Activated naive CD4-positive, alpha-beta T cell treated with anti-CD3 and anti-CD28 coated beads, Interleukin-2, amount 10 ng/mL, durations not matched to agents 7 days and 5 days (primary cell): ENCODE measurements around the gene SUFU.
"Not testable (repeated sequence)": the region's sequence is repeated elsewhere in the genome, so short reads cannot be mapped to it uniquely, and the experiment has no call there.

Source experiments
- CTCF ChIA-PET: fragments of 350-600 bp; sonication (Branson Sonifier 250); formaldehyde crosslinking; loops from one replicate; lab custom pipeline; 2021; ENCODE audit warnings: antibody characterized with exemption; lab: Charles Lee
- DNase-seq: peaks from one replicate; pipeline ENCODE4 v3.0.0-alpha.2; 2020
- H3K27ac Mint-ChIP-seq: one replicate; pipeline ENCODE4 v1.8.0; 2021; ENCODE audit warnings: mild to moderate bottlenecking, moderate library complexity, mixed read lengths
- H3K27me3 Mint-ChIP-seq: one replicate; pipeline ENCODE4 v1.8.0; 2021; ENCODE audit warnings: mild to moderate bottlenecking, mixed read lengths
- H3K36me3 Mint-ChIP-seq: one replicate; pipeline ENCODE4 v1.8.0; 2021; ENCODE audit warnings: mixed read lengths
- H3K4me1 Mint-ChIP-seq: one replicate; pipeline ENCODE4 v1.8.0; 2021; ENCODE audit warnings: mixed read lengths
- H3K4me3 Mint-ChIP-seq: one replicate; pipeline ENCODE4 v1.8.0; 2021; ENCODE audit warnings: mild to moderate bottlenecking, moderate library complexity, mixed read lengths
- H3K9me3 Mint-ChIP-seq: one replicate; pipeline ENCODE4 v1.8.0; 2021; ENCODE audit warnings: mixed read lengths

Gene SUFU

GRCh38 chr10:102503264-102504178 lies at the start of gene SUFU:
Gene SUFU, plus strand, starts transcription at chr10:102503972. Its CDS starts 181 bp downstream, at chr10:102504153.
- Mint-ChIP-seq H3K27ac (peak within 1 kb of the TSS; percentile 87), H3K4me1 (peaks cover 28% of the 10 kb centered on the region), H3K4me3 (no peak within 1 kb of the TSS), H3K9me3 (no peaks in the 10 kb centered on the region), H3K36me3 (peaks cover 18% of the 10 kb centered on the region), H3K27me3 (no peaks in the 10 kb centered on the region)
- peak; percentile 98 for DNase-seq
- CTCF ChIA-PET, result interaction anchor here (0.7 to 5.3 kb wide), 20 partner anchors 12 to 273 kb away, joined by 3 to 84 read pairs (median 3); partner anchors contain the start of genes ARL3 and SFXN2

DNA sequence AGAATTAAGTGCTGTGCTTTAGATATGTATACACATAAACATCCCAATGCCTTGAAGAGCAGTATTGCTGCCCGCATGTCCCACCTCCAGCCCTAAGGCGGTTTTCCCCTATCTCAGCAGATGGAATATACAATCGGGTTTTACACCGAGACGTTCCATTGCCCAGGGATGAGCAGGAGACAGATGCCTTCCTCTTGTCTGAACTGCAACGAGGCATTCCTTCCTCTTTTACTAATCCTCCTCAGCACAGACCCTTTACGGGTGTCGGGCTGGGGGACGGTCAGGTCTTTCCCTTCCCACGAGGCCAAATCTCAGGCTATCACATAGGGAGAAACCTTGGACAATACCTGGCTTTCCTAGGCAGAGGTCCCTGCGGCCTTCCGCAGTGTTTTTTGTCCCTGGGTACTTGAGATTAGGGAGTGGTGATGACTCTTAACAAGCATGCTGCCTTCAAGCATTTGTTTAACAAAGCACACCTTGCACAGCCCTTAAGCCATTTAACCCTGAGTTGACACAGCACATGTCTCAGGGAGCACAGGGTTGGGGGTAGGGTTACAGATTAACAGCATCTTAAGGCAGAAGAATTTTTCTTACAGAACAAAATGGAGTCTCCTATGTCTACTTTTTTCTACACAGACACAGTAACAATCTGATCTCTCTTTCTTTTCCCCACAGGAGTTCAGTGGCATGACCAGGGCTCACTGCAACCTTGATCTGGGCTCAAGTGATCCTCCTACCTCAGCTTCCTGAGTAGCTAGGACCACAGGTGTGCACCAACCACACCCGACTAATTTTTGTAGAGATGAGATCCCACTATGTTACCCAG lies 48.9 kb upstream of the SUFU start:
- DNase-seq, H3K27me3 Mint-ChIP-seq, CTCF ChIA-PET, H3K27ac Mint-ChIP-seq, H3K9me3 Mint-ChIP-seq, H3K4me3 Mint-ChIP-seq: not testable (repeated sequence)
- peaks cover 26% of the 10 kb centered on the region for H3K4me1 Mint-ChIP-seq
- H3K36me3 Mint-ChIP-seq, result peaks cover 30% of the 10 kb centered on the region

DNA sequence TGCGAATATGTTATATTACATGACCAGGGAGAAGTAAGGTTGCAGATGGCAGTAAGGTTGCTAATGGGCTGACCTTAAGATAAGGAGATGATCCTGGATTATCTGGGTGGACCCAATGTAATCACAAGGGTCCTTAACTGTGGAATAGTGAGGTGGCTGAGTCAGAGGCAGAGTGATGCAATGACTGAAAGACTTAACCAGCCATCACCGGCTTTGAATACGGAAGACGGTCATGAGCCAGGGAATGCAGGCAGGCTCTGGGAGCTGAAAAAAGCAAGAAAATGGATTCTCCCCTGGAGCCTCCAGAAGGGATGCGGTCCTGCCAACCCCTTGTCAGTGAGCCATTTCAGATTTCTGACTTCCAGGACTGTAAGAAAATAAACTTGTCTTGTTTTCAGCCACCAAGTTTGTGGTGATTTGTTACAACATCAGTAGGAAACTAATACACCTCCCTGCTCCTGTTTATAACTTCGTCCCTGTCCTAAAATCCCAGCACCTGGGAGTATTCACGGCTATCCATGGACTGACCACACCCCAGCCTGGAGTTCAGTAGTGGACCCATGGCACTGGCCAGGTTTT lies 47.8 kb upstream of the SUFU start:
- Mint-ChIP-seq H3K4me3 (no peak overlapping the region), H3K36me3 (peaks cover 30% of the 10 kb centered on the region), H3K9me3 (no peaks in the 10 kb centered on the region), H3K27ac (no peak overlapping the region), H3K4me1 (peaks cover 33% of the 10 kb centered on the region), H3K27me3 (no peaks in the 10 kb centered on the region)
- CTCF ChIA-PET, result no interaction called here
- no peak for DNase-seq

DNA sequence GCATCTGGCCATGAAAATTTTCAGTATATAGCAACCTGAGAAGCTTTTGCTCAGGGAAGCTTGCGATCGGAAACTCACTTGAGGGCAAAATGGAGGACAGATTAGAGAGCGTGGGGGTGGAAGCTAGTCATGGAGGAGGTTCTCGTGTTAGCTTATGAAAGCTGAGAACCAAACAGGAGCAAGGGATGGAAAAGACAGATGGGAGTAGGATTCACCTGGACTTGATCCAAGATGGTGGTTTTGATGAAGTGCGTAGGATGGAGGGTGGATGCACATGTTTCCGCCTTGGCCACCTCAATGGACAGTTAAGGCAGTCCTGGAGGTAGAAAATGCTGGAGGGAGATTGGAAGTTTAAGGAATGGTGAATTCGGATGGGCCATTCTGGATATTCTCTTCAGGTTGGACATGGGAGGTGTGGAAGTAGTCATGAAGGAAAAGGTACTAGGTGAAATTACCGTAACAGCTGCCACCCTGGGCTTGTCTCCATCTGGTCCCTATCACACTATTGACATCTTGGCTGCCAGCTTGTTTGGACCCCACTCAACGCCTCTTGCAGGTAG lies 46.1 kb upstream of the SUFU start:
- no peaks in the 10 kb centered on the region for H3K9me3 Mint-ChIP-seq

GRCh38 chr10:102458656-102459055 lies 45.1 kb upstream of the SUFU start:
- no peak overlapping the region for H3K4me3 Mint-ChIP-seq
- H3K9me3 Mint-ChIP-seq, result no peaks in the 10 kb centered on the region
- CTCF ChIA-PET, result interaction anchor here (0.7 kb wide), 1 partner anchor 8 kb away, joined by 3 read pairs; no protein-coding TSS in a partner anchor

More for the DNA sequence above, 46.1 kb upstream of the SUFU start:
- no peak for DNase-seq
- H3K36me3 Mint-ChIP-seq, result peaks cover 21% of the 10 kb centered on the region
- H3K4me3 Mint-ChIP-seq, result no peak overlapping the region
- H3K4me1 Mint-ChIP-seq, result peaks cover 36% of the 10 kb centered on the region
- CTCF ChIA-PET, result no interaction called here
- H3K27me3 Mint-ChIP-seq, result peaks cover 9% of the 10 kb centered on the region
- H3K27ac Mint-ChIP-seq, result no peak overlapping the region

GRCh38 chr10:102460836-102461186 lies 43.0 kb upstream of the SUFU start:
- peak overlapping the region; percentile 16 for H3K27ac Mint-ChIP-seq
- peaks cover 17% of the 10 kb centered on the region for H3K27me3 Mint-ChIP-seq
- peak overlapping the region; percentile 80 for H3K4me3 Mint-ChIP-seq
- H3K36me3 Mint-ChIP-seq, result peaks cover 10% of the 10 kb centered on the region
- no peaks in the 10 kb centered on the region for H3K9me3 Mint-ChIP-seq
- peak; percentile 35 for DNase-seq
- H3K4me1 Mint-ChIP-seq, result peaks cover 32% of the 10 kb centered on the region
- CTCF ChIA-PET, result interaction anchor here (0.7 to 4.0 kb wide), 6 partner anchors 18 to 231 kb away, joined by 3 to 16 read pairs (median 6); partner anchors contain the start of gene CUEDC2

More at GRCh38 chr10:102458656-102459055, 45.1 kb upstream of the SUFU start:
- Mint-ChIP-seq H3K36me3 (peaks cover 15% of the 10 kb centered on the region), H3K27me3 (peaks cover 17% of the 10 kb centered on the region), H3K4me1 (peaks cover 35% of the 10 kb centered on the region), H3K27ac (no peak overlapping the region)
- DNase-seq, result no peak

- Mint-ChIP-seq H3K27ac (peak overlapping the region; percentile 46), H3K9me3 (no peaks in the 10 kb centered on the region), H3K27me3 (peaks cover 17% of the 10 kb centered on the region), H3K36me3 (peaks cover 4% of the 10 kb centered on the region), H3K4me3 (peak overlapping the region; percentile 80), H3K4me1 (peaks cover 32% of the 10 kb centered on the region)
- peak; percentile 96 for DNase-seq
- CTCF ChIA-PET, result interaction anchor here (0.7 to 4.0 kb wide), 10 partner anchors 11 to 232 kb away, joined by 3 to 16 read pairs (median 4); partner anchors contain the start of genes ACTR1A, C10orf95 and CUEDC2
Measured at GRCh38 chr10:102461187-102462054, 42.4 kb upstream of the SUFU start.

DNA sequence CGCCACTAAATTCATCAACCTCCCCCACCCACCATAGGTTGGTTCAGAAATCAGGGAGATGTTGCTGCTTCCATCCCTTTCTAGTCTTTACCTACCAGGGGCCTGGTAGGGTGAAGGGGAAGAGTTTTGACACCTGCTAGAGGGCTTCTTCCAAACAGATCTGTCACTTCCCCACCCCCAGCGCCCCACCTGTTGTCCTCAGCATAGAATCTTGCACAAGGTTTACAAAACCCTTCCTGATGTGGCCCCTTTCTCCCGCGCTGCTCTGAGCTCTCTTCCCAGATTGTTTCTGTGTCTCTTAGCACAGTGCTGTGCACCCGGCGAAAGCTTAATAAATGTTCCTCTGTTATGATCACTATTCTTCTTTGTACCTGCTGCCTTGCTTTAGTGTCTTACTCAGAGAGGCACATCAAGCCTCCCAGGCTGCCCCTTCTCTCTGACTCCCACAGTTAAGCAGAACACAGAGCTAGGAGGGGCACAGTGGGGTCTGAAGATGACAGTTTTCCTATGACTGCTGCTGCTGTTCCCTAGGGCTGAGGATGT lies 41.2 kb upstream of the SUFU start:
- Mint-ChIP-seq H3K4me1 (peaks cover 32% of the 10 kb centered on the region), H3K27ac (no peak overlapping the region), H3K27me3 (peaks cover 17% of the 10 kb centered on the region), H3K4me3 (peak overlapping the region; percentile 38), H3K36me3 (peaks cover 2% of the 10 kb centered on the region), H3K9me3 (no peaks in the 10 kb centered on the region)
- CTCF ChIA-PET, result interaction anchor here (0.8 to 4.0 kb wide), 6 partner anchors 9 to 64 kb away, joined by 3 to 16 read pairs (median 7); partner anchors contain the start of genes ACTR1A and C10orf95
- no peak for DNase-seq

DNA sequence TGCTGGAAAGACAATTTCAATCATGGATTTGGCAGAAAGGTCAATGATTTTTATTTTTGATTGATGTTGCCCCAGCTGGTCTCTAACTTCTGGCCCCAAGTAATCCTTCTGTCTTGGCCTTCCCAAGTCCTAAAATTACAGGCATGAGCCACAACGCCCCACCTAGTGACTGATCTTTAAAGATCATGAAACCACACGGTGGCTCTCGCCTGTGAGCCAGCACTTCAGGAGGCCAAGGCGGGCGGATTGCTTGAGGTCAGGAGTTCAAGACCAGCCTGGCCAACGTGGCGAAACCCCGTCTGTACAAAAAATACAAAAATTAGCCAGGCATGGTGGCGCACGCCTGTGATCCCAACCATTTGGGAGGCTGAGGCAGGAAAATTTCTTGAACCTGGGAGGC lies 39.8 kb upstream of the SUFU start:
- CTCF ChIA-PET, result interaction anchor here (2.4 to 4.0 kb wide), 2 partner anchors 13 to 15 kb away, joined by 9 to 16 read pairs; partner anchors contain the start of gene C10orf95
- peaks cover under 1% of the 10 kb centered on the region for H3K36me3 Mint-ChIP-seq
- peaks cover 17% of the 10 kb centered on the region for H3K27me3 Mint-ChIP-seq
- no peak overlapping the region for H3K27ac Mint-ChIP-seq
- no peak for DNase-seq
- H3K9me3 Mint-ChIP-seq, result no peaks in the 10 kb centered on the region
- H3K4me1 Mint-ChIP-seq, result peaks cover 32% of the 10 kb centered on the region
- no peak overlapping the region for H3K4me3 Mint-ChIP-seq

GRCh38 chr10:102465466-102465865 lies 38.3 kb upstream of the SUFU start:
- no peaks in the 10 kb centered on the region for H3K9me3 Mint-ChIP-seq
- H3K27ac Mint-ChIP-seq, result no peak overlapping the region
- peaks cover 17% of the 10 kb centered on the region for H3K27me3 Mint-ChIP-seq
- peaks cover 33% of the 10 kb centered on the region for H3K4me1 Mint-ChIP-seq
- H3K4me3 Mint-ChIP-seq, result no peak overlapping the region
- DNase-seq, result no peak
- CTCF ChIA-PET, result no interaction called here
- H3K36me3 Mint-ChIP-seq, result peaks cover 5% of the 10 kb centered on the region

DNA sequence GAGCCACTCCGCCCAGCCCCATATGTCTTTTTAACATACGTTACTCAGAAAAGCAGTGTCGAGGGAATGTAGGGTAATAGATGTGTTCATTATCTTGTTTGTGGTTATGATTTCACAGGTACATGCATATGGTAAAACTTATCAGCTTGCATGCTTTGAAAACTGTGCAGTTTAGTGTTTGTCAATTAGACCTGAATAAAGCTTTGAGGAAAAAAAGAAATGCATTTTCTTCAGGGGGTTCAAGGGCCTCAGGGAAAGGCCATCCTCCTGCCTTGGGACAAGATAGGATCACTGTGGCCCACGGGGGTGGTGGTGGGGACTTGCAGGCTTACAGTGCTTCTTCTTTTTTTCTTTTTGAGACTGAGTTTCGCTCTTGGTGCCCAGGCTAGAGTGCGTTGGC lies 36.5 kb upstream of the SUFU start:
- CTCF ChIA-PET, result interaction anchor here (1.1 kb wide), 1 partner anchor 17 kb away, joined by 3 read pairs; no protein-coding TSS in a partner anchor
- no peaks in the 10 kb centered on the region for H3K9me3 Mint-ChIP-seq
- H3K4me1 Mint-ChIP-seq, result peaks cover 15% of the 10 kb centered on the region
- no peak for DNase-seq
- H3K36me3 Mint-ChIP-seq, result peaks cover 5% of the 10 kb centered on the region
- no peak overlapping the region for H3K27ac Mint-ChIP-seq
- H3K4me3 Mint-ChIP-seq, result no peak overlapping the region
- peaks cover 11% of the 10 kb centered on the region for H3K27me3 Mint-ChIP-seq

GRCh38 chr10:102467971-102468438 lies 35.8 kb upstream of the SUFU start:
- Mint-ChIP-seq H3K27me3 (peaks cover 5% of the 10 kb centered on the region), H3K9me3 (no peaks in the 10 kb centered on the region), H3K27ac (no peak overlapping the region), H3K36me3 (peaks cover 8% of the 10 kb centered on the region), H3K4me1 (peaks cover 13% of the 10 kb centered on the region), H3K4me3 (no peak overlapping the region)
- CTCF ChIA-PET, result interaction anchor here (2.5 kb wide), 1 partner anchor 10 kb away, joined by 13 read pairs; no protein-coding TSS in a partner anchor
- DNase-seq, result no peak
